ENCODE measurements around the gene MPZ.
"Not testable (repeated sequence)": the region's sequence is repeated elsewhere in the genome, so short reads cannot be mapped to it uniquely, and the experiment has no call there.

Gene MPZ

GRCh38 chr1:161342177-161342576 lies 32.4 kb upstream of the MPZ start:
- no peak for DNase-seq (ENCODE audit: low read depth, low spot score)
- TF ChIP-seq CTCF (IDR thresholded peaks at IDR 0.05; ENCODE audit: insufficient read depth, low read length, missing control alignments) = no peak
- no peak overlapping the region for H3K4me3 ChIP-seq (ENCODE audit: low read depth, low read length)
- POLR2A ChIA-PET = no interaction called here
- CTCF ChIA-PET = interaction anchor here (1.0 to 1.4 kb wide), 2 partner anchors 18 to 40 kb away, joined by 3 read pairs; no protein-coding TSS in a partner anchor

- no peak for DNase-seq (ENCODE audit: low read depth, low spot score)
- POLR2A ChIA-PET = interaction anchor here (0.9 kb wide), 1 partner anchor 22 kb away, joined by 3 read pairs; the partner anchor contains the start of gene SDHC
Measured at GRCh38 chr1:161335796-161336195, 26.0 kb upstream of the MPZ start.

GRCh38 chr1:161333166-161333565 lies 23.4 kb upstream of the MPZ start:
- POLR2A ChIA-PET = no interaction called here
- TF ChIP-seq CTCF (IDR thresholded peaks at IDR 0.05; ENCODE audit: insufficient read depth, low read length, missing control alignments) = no peak
- no peak for DNase-seq (ENCODE audit: low read depth, low spot score)

More at GRCh38 chr1:161335796-161336195, 26.0 kb upstream of the MPZ start:
- no peak overlapping the region for H3K4me3 ChIP-seq (ENCODE audit: low read depth, low read length)
- no peak for TF ChIP-seq CTCF (IDR thresholded peaks at IDR 0.05; ENCODE audit: insufficient read depth, low read length, missing control alignments)
- CTCF ChIA-PET = no interaction called here

GRCh38 chr1:161330346-161330745 lies 20.6 kb upstream of the MPZ start:
- POLR2A ChIA-PET = no interaction called here
- H3K4me3 ChIP-seq (ENCODE audit: low read depth, low read length) = no peak overlapping the region
- DNase-seq (ENCODE audit: low read depth, low spot score) = no peak
- TF ChIP-seq CTCF (IDR thresholded peaks at IDR 0.05; ENCODE audit: insufficient read depth, low read length, missing control alignments) = no peak
- CTCF ChIA-PET = interaction anchor here (2.7 kb wide), 1 partner anchor 52 kb away, joined by 10 read pairs; no protein-coding TSS in a partner anchor

More at GRCh38 chr1:161333166-161333565, 23.4 kb upstream of the MPZ start:
- no peak overlapping the region for H3K4me3 ChIP-seq (ENCODE audit: low read depth, low read length)
- CTCF ChIA-PET = interaction anchor here (2.7 kb wide), 1 partner anchor 49 kb away, joined by 10 read pairs; no protein-coding TSS in a partner anchor

- no peak for DNase-seq (ENCODE audit: low read depth, low spot score)
- POLR2A ChIA-PET = no interaction called here
- no peak for TF ChIP-seq CTCF (IDR thresholded peaks at IDR 0.05; ENCODE audit: insufficient read depth, low read length, missing control alignments)
- no peak overlapping the region for H3K4me3 ChIP-seq (ENCODE audit: low read depth, low read length)
- CTCF ChIA-PET = interaction anchor here (2.5 kb wide), 1 partner anchor 97 kb away, joined by 7 read pairs; no protein-coding TSS in a partner anchor
Measured at GRCh38 chr1:161324020-161324419, 14.3 kb upstream of the MPZ start.

- POLR2A ChIA-PET; DNase-seq (ENCODE audit: low read depth, low spot score); H3K4me3 ChIP-seq (ENCODE audit: low read depth, low read length): not testable (repeated sequence)
- CTCF ChIA-PET = interaction anchor here (1.0 to 3.4 kb wide), 4 partner anchors 11 to 105 kb away, joined by 3 to 22 read pairs (median 12); partner anchors contain the start of gene TOMM40L
Measured at GRCh38 chr1:161315841-161316674, 6.3 kb upstream of the MPZ start.

Measured in AG04449 (cell line).